22Rv1 (cell line): ENCODE data around the gene MYO1F.

Experiments
- CTCF ChIP-seq: fragments of 450-650 bp; IDR thresholded peaks from 2 replicates; pipeline ENCODE4 v1.5.1; 2017; ENCODE audit warnings: mild to moderate bottlenecking
- ZFX ChIP-seq: fragments of 450-650 bp; IDR thresholded peaks from 2 replicates; pipeline ENCODE4 v1.6.1; 2017; ENCODE audit warnings: antibody characterized with exemption, borderline replicate concordance

- TF ChIP-seq CTCF (no peak), ZFX (no peak)
Observed at GRCh38 chr19:8614455-8614854, 37.2 kb upstream of the MYO1F start.
